ENCODE measurements around the gene KXD1.
A peak's percentile ranks its signal among the peaks of the same experiment; 100 is the strongest.
"Not testable (repeated sequence)": the region's sequence is repeated elsewhere in the genome, so short reads cannot be mapped to it uniquely, and the experiment has no call there.

Gene KXD1, protein sequence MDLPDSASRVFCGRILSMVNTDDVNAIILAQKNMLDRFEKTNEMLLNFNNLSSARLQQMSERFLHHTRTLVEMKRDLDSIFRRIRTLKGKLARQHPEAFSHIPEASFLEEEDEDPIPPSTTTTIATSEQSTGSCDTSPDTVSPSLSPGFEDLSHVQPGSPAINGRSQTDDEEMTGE

DNA sequence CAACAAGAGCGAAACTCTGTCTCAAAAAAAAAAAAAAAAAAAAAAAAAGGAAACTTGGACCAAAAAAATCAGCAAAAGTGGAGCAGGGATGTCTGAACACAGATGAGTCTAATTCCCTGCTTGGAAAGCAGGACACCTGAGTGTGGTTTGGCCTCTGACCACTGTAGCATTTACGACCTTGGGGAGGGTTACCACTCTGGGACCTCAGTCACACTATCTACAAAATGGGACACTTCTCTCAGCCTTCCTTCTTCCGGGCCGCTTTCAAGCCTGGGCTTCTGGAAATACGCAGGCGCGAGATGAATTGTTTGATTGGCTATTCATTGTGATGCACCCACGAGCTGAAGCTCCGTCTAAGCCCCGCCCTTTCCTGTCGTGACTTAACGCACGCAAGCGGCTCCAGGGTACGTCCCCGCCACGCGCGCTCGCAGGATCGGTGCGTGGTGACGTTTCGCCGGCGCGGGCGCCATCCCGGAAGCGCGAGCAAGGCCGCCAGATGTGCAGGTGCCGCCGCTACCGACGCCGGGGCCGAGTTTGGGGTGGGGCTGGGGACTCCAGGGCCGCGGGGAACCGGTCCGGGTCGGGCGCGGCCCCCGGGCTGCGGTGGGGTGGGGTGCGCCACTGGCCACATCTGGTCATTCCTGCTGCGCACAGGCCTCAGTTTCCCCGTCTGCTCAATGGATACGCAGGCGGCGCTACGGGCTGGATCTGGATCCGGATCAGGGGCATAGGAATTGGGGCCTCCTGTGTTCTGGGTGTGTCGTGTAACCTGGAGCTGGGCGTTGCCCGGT is at the start of gene KXD1:
Gene KXD1 (plus strand): TSS at position 460 of the 791 bp plus-strand sequence. CDS start 4,187 bp downstream, outside the sequence.
- DNase-seq (ENCODE audit: low read depth in 4 of 4, low spot score in 1 of 4), result peak; percentile 91 to 98 (median 96)

DNA sequence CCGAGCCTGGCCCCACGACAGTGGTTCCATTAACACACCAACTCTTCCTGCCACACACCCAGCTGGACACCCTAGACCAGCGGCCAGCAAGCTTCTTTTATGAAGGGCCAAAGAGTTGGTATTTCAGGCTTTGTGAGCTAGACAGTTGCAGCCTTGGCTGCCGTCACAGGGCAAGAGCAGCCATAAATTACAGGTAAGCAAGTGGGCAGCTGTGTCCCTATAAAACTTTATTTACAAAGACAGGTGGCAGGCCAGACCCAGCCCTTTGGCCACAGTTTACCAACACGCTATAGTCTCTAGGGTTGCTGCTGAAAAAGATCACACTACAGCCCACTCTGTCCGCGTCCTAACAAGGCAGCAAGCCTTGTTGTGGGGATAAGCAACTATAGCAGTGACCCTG is 49.1 kb upstream of the KXD1 start:
- DNase-seq (ENCODE audit: low read depth in 4 of 4, low spot score in 1 of 4), result no peak

DNA sequence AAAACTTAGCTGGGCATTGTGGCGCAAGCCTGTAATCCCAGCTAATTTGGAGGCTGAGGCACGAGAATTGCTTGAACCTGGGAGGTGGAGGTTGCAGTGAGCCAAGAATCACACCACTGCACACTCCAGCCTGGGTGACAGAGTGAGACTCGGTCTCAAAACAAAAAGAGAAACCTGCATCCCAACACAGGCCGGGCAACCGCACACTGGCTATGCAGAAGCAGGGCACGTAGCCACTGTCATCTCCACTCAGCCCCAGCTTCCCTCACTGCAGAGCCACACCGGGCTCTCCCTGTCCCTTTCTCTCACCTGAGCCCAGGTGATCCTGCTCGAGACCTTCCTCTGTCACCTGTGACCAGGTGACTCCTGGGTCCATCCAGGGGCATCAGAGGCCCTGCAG is 47.5 kb upstream of the KXD1 start:
- DNase-seq (ENCODE audit: low read depth in 4 of 4, low spot score in 1 of 4), result no peak

DNA sequence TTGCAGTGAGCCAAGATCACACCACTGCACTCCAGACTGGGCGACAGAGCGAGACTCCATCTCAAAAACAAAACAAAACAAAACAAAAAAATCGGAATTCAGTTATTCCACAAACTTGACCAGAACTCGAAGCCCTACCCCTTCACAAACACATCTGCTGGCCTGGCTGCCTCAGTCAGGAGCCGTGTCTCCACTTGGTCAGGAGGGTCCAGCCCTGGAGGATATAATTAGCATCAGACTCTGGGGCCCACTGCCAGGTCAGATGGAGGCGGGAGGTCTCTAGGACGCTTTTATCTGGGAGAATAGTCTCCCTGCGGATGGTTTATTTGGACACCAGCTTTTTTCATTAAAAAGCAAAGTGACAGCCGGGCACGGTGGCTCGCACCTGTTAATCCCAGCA is 43.8 kb upstream of the KXD1 start:
- no peak for DNase-seq (ENCODE audit: low read depth in 4 of 4, low spot score in 1 of 4)

DNA sequence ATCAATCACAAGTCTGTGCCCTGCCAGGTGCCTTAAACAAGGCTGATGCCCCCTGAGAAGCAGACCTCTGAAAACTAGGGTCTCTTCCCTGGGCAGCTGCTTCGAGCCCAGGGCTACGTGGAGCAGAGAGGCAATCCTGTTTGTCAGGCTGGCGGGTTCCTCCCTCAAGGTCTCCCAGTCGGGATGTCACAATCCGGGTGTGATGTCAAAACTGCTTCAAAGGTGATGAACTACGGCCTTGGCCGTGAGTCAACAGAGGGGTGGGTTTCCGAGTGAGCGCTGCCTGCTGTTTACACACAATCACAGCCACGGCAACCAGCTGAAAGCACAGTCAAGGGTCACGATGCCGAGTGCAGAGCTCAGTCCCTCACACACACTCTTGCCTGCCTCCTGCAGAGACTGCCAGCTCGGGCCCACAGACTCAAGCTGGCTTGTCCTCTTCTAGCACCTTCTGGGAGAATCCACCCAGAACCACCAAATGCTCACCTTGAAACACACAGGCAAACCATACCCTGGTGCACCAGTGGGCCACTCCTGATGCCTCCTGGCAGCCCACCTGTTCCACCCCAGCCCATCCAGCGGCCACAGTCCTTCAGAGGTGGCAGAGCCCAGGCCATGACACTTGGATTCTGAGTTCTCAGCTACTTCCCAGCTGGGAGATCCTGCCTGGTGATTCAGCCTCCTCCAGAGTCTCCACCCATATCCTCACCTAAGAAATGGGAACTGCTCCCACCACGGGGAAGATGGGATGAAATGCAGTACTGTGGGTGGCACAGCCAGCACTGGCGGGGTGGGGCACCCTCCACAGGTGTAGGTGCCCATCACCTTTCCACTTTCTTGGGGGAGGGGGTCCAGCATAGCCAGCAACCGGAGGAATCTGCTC is 42.6 kb upstream of the KXD1 start:
- DNase-seq (ENCODE audit: low read depth in 4 of 4, low spot score in 1 of 4), result no peak

DNA sequence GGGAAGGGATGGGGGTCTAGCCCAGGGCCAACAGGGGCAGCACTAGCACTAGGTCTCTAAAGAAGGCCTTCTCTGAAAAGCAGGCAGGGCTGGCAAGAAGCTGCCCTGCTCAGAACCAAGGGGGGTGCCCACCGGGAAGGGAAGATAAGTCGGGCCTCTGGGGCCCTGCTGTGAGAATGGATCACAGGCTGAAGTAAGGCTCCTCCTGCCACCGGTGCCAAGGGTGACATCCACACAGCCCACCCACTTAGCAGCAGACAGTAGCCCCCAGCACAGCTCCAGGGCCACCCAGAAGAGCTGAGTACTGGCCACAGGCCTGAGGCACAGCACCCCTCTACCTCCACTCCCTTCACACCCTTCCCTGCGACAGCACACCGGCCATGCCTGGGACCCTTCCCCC is 41.7 kb upstream of the KXD1 start:
- no peak for DNase-seq (ENCODE audit: low read depth in 4 of 4, low spot score in 1 of 4)

DNA sequence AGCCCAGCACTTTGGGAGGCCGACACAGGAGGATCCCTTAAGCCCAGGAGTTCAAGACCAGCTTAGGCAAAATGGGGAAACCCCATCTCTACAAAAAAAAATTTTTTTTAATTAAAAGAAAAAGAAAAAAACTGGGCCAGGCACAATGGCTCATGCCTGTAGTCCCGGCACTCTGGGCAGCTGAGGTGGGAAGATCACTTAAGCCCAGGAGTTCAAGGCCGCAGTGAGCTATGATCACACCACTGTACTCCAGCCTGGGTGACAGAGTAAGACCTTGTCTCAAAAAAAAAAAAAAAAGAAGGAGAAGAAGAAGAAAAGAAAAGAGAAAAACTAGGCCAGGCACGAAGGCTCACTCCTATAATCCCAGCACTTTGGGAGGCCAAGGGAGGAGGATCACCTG is 40.1 kb upstream of the KXD1 start:
- DNase-seq (ENCODE audit: low read depth in 4 of 4, low spot score in 1 of 4), result no peak

DNA sequence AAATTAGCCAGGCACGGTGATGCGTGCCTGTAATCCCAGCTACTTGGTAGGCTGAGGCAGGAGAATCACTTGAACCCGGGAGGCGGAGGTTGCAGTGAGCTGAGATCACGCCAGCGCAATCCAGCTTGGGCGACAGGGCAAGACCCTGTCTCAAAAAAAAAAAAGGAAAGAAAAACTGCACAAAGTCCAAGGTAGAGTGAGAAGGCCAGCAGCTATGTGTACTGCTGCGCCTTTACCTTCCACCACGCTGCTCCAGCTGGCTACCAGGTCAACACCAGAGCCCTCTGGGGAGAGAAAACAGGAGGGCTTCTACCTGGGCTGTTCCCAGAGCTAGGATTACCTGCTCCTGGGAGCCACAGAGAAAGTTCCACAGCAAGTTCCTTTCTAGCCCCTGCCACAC is 39.0 kb upstream of the KXD1 start:
- DNase-seq (ENCODE audit: low read depth in 4 of 4, low spot score in 1 of 4), result no peak

DNA sequence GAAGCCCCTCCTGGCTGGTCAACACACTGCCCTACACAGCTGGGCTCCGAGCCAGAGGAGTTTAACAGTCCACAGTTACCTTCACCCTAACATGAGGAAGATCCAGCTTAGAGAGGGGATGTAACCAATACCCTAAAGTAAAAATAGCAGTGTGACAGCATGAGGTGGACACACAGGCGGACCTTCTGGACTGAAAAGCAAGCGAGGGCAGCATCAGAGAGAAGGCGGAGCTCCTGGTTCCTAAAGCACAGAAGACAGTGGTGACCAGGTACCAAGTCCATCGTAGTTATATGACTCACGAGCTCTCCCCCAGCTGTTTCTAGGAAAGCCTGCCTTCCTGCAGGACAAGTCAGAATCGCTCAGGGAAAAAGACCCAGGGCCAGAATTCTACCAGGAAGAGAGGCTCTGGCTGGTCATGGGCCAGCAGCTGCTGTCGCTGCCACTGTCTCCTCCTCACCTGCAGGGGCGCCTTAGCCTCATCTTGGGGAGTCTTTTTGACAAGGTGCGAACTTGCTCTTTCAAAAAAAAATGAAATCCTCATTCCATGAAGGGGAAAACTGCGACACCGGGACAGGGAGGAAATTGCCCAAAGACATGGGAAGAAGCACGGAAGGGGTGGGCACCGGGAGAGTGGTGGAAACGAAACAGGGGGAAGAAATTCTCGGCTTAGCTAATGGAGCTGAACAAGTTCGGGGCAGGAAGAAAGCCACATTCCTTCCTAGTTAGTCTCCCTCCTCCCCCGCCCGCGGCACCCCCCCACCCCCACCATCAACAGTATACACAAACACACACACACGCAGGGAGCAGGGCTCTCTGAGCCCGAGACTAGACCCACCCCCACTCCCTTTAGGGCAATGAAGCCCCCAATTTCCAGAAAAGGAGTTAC is 37.5 kb upstream of the KXD1 start:
- DNase-seq (ENCODE audit: low read depth in 4 of 4, low spot score in 1 of 4), result peak in 1 of 4 experiments; percentile 45

DNA sequence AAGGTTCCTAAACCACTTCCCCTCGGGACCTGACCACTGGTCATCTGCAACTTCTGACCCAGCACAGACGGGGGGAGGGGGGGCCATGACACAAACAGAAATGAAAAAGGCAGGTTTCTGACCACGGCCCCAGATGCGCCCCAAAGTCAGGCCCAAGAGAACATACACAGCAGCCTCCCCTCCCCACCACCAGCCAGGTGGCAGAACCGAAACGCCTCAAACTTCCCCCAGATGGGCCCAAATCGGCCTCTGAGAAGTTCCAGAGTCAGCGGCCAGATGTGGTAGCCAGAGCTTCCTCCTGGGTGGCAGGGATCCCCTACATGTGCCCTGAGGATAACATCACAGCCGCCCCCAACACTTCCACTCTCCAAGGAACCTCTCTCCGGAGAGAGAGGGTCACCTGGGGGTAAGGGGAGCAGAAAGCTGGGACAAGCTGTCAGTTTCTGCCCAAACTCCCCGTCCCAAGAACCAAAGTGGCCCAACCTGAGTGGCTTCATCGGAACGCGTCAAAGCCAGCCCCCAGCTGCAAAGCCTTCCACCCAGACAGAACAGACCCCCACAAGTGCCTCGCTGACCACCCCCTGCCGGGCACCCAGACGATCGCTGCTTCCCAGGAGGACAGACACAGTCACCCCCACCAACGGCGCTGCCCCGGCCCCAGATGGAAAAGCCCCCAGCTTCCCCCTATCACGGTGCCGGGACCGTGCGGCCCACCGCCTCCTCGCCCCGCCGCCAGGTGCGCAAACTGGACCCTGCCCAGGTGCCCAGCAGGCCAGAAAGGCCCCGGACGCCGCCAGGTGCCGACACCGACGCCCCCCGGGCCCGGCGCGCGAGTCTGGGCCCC is 36.6 kb upstream of the KXD1 start:
- DNase-seq (ENCODE audit: low read depth in 4 of 4, low spot score in 1 of 4), result no peak

DNA sequence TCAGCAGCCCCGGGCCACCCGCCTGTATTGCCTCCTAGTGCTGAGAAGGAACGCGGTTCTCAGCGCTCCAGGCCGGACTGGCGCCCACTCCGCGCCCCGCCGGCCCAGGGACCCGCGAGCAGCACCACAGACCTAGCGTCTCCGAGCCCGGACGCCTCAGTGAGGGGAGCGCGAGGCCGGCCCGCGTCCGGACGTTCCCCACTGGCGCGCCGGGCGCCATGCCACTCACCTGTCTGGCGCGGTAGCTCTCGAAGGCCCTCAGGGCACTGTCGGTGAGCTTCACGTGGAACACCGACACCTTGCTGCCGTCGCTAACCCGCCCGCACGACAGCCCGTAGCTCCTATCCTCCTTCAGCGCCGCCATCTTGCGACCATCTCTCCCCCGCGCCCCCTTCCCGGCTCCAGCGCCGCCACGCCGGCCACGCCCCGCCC is 36.0 kb upstream of the KXD1 start, which contains the start of gene ELL:
Gene ELL (minus strand): TSS at position 379 of the 432 bp plus-strand sequence. CDS start 15 bp downstream, at position 364.
- no peak for DNase-seq (ENCODE audit: low read depth in 4 of 4, low spot score in 1 of 4)

DNA sequence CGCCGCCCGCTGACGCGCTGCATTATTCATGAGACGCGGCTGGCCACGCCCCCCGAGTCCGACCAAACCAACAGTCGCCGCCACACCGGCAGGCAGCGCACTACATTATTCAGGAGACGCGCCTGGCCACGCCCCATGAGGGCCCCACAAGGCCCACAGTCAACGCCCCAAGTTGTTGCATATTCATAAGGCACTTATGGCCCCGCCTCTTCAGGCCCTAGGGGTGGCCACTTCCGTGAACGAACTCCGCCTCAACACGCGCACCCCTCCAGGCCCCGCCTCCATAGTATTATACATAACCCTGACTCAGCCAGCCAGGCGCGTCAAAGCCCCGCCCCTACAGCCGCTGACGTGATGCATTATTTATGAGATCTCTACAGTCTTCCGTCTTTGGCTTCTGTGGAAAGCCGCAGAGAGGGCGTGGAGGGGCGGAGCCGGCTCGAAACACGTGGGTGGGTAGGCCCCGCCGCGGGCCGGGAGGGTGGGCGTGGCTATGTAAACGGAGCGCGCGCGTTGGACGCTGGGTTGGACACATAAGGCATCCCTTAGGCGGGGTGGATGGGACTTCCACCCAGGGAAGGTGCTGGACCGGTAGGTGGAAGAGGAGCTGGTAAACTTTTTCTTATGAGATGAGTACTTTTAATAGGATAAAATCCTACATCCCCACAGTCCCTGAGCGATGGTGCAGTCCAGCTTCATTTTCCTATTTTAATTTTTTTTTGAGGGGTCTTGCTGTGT is 35.4 kb upstream of the KXD1 start:
- DNase-seq (ENCODE audit: low read depth in 4 of 4, low spot score in 1 of 4), result peak; percentile 100

DNA sequence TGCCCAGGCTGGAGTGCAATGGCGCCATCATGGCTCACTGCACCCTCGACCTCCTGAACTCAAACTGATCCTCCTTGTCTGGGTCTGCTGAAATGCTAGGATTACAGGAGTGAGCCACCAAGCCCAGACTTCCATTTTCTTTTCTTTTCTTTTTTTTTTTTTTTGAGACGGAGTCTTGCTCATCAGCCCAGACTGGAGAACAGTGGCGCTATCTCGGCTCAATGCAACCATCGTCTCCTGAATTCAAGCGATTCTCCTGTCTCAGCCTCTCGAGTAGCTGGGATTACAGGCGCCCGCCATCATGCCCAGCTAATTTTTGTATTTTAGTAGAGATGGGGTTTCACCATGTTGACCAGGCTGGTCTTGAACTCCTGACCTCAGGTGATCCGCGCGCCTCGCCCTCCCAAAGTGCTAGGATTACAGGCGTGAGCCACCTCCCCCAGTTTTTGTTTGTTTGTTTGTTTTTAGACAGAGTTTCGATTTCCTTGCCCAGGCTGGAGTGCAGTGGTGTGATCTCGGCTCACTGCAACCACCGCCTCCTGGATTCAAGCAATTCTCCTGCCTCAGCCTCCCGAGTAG is 34.7 kb upstream of the KXD1 start:
- DNase-seq (ENCODE audit: low read depth in 4 of 4, low spot score in 1 of 4), result not testable (repeated sequence)

DNA sequence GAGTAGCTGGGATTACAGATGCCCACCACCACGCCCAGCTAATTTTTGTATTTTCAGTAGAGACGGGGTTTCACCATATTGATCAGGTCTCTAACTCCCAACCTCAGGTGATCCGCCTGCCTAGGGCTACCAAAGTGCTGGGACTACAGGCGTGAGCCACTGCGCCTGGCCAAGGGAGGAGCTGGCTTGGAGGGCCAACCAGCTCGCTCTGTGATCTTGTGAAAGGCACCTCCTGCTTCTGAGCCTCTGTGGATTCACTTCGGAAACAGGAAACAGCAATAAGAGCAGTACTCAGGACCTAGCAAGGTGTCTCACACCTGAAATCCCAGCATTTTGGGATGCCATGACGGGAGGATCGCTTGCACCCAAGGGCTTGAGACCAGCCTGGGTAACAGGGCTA is 33.8 kb upstream of the KXD1 start:
- no peak for DNase-seq (ENCODE audit: low read depth in 4 of 4, low spot score in 1 of 4)

DNA sequence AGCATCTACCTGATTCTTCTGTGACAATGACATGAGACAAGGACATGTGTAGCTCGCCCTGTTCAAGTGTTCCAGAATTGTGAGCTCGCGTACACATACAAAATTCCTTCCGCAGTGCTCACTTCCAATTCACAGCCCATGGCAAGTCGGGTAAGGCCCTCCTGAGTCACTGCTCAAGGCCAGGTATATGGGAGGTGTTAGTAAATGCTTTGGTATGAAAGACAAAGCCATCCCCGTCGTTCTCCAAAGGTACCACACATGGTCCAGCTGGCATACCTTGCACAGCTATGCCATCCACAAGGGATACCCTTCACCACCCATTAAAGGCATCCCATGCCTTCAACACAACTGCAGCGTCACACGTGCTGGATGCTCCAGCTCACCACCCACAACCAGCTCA is 31.4 kb upstream of the KXD1 start:
- no peak for DNase-seq (ENCODE audit: low read depth in 4 of 4, low spot score in 1 of 4)

DNA sequence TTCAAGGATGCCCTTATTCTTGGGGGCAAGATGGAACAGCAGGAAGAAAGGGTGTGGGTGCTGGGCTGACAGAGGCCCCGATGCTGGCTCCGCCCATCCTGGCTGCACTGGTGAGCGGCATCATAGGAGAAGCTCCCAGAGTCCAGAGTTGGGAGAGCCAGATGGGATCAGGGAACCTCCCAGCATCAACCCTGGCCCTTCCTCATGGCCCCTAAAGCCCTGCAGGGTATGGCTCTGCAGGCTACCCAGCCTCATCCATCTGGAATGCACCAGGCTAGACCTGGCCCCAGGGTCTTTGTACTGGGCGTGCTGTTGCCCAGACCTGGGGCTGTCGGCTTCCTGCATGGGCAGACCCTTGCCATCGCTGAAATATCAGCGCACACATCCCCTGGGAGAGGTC is 27.9 kb upstream of the KXD1 start:
- DNase-seq (ENCODE audit: low read depth in 4 of 4, low spot score in 1 of 4), result no peak

DNA sequence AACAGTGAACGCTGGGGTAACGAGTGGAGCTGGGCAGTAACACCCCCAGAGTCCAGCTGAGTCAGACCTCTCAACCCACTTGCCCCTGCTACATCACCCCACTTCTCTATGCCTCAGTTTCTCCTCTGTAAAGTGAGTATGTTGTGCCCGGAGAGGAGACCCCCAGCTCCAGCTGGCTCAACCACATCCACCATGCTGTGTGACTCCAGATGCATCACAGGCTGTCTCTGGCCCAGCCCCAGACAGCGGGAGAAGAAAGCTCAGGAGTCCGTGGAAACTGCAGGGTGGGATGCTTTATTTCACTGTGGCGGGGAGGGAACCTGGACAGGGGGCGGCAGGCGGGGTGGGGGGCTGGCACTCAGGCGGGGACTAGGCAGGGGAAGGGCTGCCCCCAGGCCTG is 26.2 kb upstream of the KXD1 start:
- DNase-seq (ENCODE audit: low read depth in 4 of 4, low spot score in 1 of 4), result no peak

DNA sequence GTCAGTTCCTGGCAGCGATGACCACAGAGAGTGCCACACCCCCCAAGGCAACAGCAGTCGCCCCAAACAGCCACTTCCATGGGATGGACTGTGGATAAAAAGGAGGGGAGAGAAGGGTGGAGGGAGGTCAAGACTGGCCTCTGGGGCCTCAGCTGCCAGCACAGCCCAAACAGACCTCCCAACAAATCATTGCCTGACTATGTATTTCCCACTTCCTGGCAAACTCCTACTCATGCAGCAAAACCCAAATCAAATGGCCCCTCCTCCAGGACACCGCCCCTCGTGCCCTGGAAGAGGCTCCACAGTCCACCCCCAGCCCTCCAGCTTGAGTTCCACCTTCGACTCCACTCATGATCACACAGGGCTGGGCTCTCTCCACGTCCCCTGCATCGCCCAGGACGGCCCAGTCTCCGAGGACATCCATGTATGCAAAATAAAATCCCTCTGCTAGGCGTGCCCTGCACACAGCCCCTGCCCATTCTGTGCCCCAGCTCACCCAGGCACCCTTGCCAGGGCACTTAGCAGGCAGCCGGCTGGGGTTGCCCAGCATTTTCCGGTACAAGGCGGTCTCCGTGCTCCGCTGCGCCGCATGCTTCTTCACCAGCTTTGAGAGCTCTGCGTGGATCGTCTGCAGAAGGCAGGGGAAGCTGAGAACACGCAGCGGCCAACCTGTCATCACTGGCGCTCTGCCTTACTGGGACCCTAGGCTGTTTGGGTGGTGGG is 25.3 kb upstream of the KXD1 start:
- no peak for DNase-seq (ENCODE audit: low read depth in 4 of 4, low spot score in 1 of 4)

All from stimulated activated CD4-positive, alpha-beta T cell treated with anti-CD3 and anti-CD28 coated beads, Interleukin-1b, Interleukin-23, amount 100 ng/mL, for 24 hours (primary cell).